GM10248 (cell line): ENCODE measurements around the gene DNALI1.
"Not testable (repeated sequence)": the region's sequence is repeated elsewhere in the genome, so short reads cannot be mapped to it uniquely, and the experiment has no call there.

ENCODE experiments used
- CTCF ChIA-PET: fragments of 300-600 bp; sonication (Branson Sonifier 250); formaldehyde crosslinking; extraction: SDS; loops from one replicate; lab custom pipeline; 2021; ENCODE audit warnings: antibody characterized with exemption; lab: Yijun Ruan, JAX
- POLR2A ChIA-PET: fragments of 350-650 bp; sonication (Branson Sonifier 250); formaldehyde crosslinking; extraction: SDS; loops from one replicate; lab custom pipeline; 2020; ENCODE audit warnings: antibody characterized with exemption; lab: Yijun Ruan, JAX
- DNase-seq: peaks from one replicate; pipeline ENCODE4 v3.0.0; 2012; ENCODE audit errors: extremely low spot score
- CTCF ChIP-seq: IDR thresholded peaks from 2 replicates; pipeline ENCODE4 v1.5.1; 2012; ENCODE audit warnings: mild to moderate bottlenecking, low read depth; ENCODE audit errors: extremely low read depth, missing control alignments, control extremely low read depth

The DNALI1 gene

GRCh38 chr1:37562984-37563383, 6.2 kb downstream of the DNALI1 start:
- POLR2A ChIA-PET: no interaction called here
- DNase-seq: no peak
- CTCF ChIA-PET: interaction anchor here (0.8 to 3.0 kb wide), 8 partner anchors 14 to 297 kb away, joined by 3 to 7 read pairs (median 4); partner anchors contain the start of genes CDCA8 and MTF1
- TF ChIP-seq CTCF: no peak

- DNase-seq: no peak
- CTCF ChIA-PET: interaction anchor here (0.9 to 3.0 kb wide), 6 partner anchors 10 to 295 kb away, joined by 3 to 9 read pairs (median 5); partner anchors contain the start of gene MTF1
- TF ChIP-seq CTCF: no peak
- POLR2A ChIA-PET: no interaction called here
Measured at GRCh38 chr1:37564892-37565291, 8.2 kb downstream of the DNALI1 start.

GRCh38 chr1:37567023-37567422, 10.3 kb downstream of the DNALI1 start:
- DNase-seq: no peak
- CTCF ChIA-PET: interaction anchor here (1.1 kb wide), 1 partner anchor 115 kb away, joined by 4 read pairs; no protein-coding TSS in a partner anchor

GRCh38 chr1:37570528-37571334, 14.0 kb downstream of the DNALI1 start:
- ChIA-PET CTCF (no interaction called here), POLR2A (no interaction called here)
- DNase-seq: no peak
- no peak for TF ChIP-seq CTCF

More at GRCh38 chr1:37567023-37567422, 10.3 kb downstream of the DNALI1 start:
- TF ChIP-seq CTCF: no peak
- POLR2A ChIA-PET: no interaction called here

GRCh38 chr1:37574834-37575480, 18.2 kb downstream of the DNALI1 start:
- POLR2A ChIA-PET: no interaction called here
- no peak for DNase-seq
- CTCF ChIA-PET: interaction anchor here (0.8 kb wide), 1 partner anchor 10 kb away, joined by 3 read pairs; no protein-coding TSS in a partner anchor
- TF ChIP-seq CTCF: no peak

GRCh38 chr1:37575692-37576091, 19.0 kb downstream of the DNALI1 start:
- TF ChIP-seq CTCF: no peak
- DNase-seq: no peak
- CTCF ChIA-PET: no interaction called here
- POLR2A ChIA-PET: no interaction called here

GRCh38 chr1:37584544-37584943, 27.8 kb downstream of the DNALI1 start:
- DNase-seq, POLR2A ChIA-PET: not testable (repeated sequence)
- CTCF ChIA-PET: interaction anchor here (0.7 kb wide), 1 partner anchor 18 kb away, joined by 3 read pairs; no protein-coding TSS in a partner anchor
